HPDE6-E6E7 (cell line): Measurements from ENCODE around the gene HEATR3.
"Not testable (repeated sequence)": the region's sequence is repeated elsewhere in the genome, so short reads cannot be mapped to it uniquely, and the experiment has no call there.

ENCODE experiments used
- DNase-seq: peaks from one replicate; pipeline ENCODE4 v3.0.0; 2011; ENCODE audit warnings: missing footprints; ENCODE audit errors: extremely low spot score

The HEATR3 gene

DNA sequence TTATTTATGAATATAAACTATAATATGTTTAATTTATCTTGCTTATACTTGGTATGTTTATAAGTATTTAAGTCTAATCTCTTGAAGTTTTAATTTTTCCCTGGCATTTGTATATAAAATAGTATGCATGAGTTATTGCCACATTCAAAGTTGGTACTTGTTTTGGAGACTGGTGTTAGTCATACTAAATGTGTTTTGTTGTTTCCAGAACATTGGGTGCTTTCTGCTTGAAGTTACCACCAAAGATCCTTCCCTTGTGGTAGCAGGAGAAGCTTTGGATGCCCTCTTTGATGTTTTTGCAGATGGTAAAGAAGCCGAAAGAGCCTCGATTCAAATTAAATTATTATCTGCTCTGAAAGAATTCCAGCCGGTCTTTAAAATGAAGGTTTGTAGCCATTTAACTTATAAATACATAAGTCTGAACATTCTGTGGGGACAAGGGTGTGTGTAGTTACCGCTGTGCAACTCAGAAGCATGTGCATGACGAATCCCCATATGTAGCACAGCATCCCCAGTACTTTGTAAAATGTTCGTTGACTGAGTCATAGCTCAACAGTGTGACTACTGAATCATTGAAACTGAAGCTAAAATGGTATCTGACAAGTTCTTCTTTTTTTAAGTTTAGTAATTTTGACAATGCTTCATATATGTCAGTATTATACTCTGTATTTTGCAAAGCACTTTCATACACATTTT, 36.4 kb downstream of the HEATR3 start:
- DNase-seq = peak; percentile 54

DNA sequence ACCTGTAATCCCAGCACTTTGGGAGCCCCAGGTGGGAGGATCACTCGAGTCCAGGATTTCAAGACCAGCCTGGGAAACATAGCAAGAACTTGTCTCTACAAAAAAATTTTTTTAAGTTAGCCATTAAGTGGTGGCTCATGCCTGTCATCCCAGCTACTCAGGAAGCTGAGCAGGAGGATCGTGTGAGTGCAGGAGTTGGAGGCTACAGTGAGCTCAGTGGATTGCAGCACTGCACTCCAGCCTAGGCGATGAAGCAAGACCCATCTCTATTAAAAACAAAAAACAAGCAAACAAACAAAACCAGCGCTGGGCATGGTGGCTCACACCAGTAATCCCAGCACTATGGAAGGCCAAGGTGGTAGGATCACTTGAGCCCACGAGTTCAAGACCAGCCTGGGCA, 38.0 kb downstream of the HEATR3 start:
- DNase-seq = no peak

GRCh38 chr16:50114357-50115129, 48.8 kb downstream of the HEATR3 start:
- DNase-seq = peak; percentile 38

GRCh38 chr16:50120711-50121110, 54.9 kb downstream of the HEATR3 start:
- DNase-seq = no peak

- no peak for DNase-seq
Measured at GRCh38 chr16:50121278-50121677, 55.5 kb downstream of the HEATR3 start.

- DNase-seq = no peak
Measured at GRCh38 chr16:50121721-50122445, 56.1 kb downstream of the HEATR3 start.

GRCh38 chr16:50123417-50123816, 57.6 kb downstream of the HEATR3 start:
- DNase-seq = no peak

- no peak for DNase-seq
Measured at GRCh38 chr16:50124769-50125168, 59.0 kb downstream of the HEATR3 start.

DNA sequence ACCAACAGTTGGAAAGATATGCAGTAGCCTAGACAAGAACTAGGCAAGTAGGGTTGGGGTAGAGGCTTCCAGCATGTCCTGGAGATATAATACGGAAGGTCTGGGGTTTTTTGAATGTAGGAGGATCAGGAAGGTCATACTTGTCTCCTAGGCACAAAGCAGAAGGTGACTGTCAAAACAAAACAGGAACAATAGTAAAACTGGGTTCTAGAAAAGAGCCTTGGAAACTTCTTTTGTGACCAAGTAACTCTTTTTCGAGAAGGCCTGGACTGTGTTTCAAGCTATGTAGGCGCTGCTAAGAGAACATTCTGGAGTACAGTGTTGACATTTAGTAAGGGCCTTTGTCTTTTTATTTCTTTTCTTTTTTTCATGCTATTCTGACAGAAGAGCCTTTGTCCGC, 60.4 kb downstream of the HEATR3 start:
- no peak for DNase-seq

DNA sequence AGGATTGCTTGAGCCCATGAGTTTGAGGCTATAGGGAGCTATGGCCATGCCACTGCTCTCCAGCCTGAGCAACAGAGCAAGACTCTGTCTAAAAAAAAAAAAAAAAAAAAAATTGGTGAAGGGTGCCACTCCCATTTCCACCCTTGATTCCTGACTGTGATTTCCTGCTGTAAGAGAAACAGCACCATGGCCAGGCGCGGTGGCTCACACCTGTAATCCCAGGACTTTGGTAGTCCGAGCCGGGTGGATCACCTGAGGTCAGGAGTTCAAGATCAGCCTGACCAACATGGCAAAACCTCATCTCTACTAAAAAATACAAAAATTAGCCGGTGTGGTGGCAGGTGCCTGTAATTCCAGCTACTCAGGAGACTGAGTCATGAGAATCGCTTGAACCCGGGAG, 66.8 kb downstream of the HEATR3 start:
- not testable (repeated sequence) for DNase-seq

DNA sequence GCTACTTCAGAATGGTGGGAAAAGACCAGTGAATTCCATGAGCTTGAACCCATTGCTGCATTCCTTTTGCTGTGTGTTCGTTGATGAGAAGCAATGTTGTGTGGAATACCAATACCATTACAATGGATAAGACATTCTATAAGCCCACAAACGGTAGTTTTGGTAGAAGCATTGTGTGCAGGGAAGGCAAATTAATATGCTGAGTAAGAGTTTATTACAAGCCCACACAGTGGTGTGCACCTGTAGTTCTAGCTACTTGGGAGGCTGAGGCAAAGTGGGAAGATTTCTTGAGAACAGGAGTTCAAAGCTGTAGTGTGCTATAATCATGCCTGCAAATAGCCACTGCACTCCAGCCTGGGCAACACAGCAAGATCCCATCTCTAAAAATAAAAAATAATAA, 67.4 kb downstream of the HEATR3 start:
- DNase-seq = no peak

DNA sequence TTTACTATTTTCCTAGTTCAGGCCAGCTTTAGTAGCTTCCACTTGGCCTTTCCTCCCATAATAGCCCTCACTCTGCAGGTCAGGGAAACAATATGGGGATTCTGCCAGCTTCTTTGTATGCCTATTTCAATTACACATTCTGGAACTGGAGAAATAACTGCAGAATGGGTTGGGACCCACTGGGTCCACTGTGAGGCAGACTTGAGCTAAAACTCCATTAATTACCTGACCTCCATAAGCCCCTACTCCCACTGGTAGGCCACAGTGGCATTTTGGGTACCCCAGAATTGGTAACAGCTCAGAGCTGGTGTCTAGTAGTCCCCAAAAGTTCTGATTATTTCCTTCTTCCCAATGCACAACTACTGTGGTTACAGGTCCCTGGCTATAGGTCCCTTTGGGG, 70.6 kb downstream of the HEATR3 start:
- DNase-seq = no peak

DNA sequence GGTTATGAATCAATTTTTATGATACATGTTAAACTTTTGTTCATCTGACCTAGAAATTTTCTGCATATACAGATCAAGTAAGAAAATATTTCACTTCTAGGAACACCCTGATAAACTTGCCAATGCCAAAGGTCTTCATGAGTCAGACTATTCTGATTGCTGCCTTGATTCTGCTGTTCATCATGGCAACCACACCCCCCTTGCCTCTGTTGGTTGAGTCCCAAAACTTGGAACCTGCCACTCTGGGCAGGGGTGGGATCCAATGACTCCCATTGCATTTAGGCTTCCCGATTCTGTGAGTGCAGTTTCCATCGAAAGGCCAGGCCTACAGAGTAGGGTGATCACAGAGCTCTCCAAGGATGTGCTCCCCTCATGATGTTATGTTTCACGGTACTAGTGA, 71.5 kb downstream of the HEATR3 start:
- DNase-seq = no peak

- DNase-seq = no peak
Measured at GRCh38 chr16:50139580-50139979, 73.8 kb downstream of the HEATR3 start.

- no peak for DNase-seq
Measured at GRCh38 chr16:50144211-50144610, 78.4 kb downstream of the HEATR3 start.

DNA sequence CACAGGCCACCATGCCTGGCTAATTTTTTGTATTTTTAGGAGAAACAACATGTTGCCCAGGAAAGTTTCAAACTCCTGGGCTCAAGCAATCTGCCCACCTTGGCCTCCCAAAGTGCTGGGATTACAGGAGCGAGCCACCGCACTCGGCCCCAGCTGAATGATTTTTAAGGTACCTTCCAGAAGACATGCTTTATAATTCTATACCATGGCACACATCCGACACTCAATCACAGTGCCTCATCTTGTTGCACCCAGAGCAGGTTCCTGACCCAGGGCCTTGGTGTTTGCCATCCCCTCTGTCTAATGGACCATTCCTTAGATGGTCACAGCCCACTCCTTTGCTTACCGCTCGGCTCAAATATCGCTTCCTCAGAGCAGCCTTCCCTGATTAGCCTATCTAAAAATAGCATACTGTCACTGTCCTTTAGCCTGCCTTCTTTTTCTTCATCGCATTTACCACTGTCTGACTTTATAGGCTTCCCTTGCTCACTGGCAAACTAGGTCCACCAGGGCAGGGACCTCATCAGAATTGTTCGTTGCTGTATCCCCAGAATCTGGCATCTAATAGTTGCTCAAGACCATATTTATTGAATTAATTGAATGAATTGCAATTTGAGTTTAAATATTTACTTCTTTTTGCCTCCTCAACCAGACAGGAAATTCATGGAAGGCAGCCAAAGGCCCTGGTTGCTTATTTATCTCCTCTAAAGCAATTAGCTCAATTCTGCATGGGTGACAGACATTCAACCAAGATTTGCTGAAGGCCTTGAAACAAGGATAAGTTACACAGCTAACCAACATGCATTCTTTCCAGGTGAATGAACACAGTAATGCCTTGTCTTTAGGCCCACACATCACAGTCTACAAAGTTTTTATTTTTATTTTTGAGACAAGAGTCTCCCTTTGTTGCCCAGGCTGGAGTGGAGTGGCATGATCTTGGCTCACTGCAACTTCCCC, 81.0 kb downstream of the HEATR3 start:
- DNase-seq = no peak

DNA sequence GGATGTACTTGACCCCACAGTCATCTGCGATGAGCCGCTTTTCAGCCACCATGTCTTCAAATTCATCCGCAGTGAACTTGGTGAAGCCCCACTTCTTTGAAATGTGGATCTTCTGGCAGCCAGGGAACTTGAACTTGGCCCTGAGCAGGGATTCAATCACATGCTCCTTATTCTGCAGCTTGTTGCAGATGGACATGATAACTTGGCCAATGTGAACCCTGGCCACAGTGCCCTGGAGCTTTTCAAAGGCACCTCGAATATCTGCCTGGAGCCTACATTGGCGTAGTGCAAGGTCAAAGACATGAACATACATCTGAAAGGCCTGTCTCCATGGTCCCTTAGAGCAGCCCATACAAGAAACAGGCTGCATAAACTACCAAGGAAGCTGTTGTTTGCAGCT, 85.6 kb downstream of the HEATR3 start:
- DNase-seq = no peak

DNA sequence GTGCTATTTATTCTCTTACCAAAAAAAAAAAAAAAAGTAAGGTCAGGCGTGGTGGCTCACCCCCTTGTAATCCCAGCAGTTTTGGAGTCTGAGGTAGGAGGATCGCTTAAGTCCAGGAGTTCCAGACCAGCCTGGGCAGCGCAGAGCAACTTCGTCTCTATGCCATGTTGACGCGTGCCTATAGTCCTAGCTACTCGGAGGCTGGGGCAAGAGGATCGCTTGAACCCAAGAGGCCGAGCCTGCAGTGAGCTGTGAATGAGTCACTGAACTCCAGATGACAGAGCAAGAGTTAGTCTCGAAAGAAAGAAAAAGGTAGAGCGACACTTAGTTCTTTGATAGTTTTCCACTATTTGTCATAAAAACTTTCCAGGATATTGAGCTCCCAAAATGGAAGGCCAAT, 86.0 kb downstream of the HEATR3 start:
- DNase-seq = no peak

DNA sequence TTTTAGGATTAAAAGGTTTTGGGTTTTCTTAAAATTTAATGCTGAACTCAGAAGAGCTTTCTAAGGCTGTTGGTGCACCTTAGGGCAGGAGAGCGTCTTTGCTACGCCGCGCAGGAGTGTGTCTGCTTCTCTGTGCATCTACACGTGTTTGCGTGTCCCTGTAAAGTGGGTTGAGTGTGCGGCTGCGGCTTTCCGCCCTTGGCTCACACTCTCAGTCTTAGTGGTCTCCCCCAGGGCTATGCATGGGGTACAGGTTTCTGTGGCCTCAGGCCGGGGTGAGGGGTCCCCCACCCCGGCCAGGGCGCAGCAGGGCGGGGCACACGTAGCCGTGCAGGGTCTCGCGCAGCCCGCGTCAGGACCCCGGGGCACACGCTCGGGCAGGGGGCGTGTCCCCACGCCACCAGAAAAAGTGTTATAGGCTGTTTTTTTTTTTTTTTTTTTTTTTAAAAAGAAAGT, 86.6 kb downstream of the HEATR3 start:
- peak; percentile 39 for DNase-seq

- peak; percentile 90 for DNase-seq
Measured at GRCh38 chr16:50152807-50153595, 87.2 kb downstream of the HEATR3 start, which contains the start of gene TENT4B. TSS of gene TENT4B (plus strand) at chr16:50153306. CDS start at chr16:50153622, 316 bp downstream.
